ENCODE results near the gene PCDHB1. TPM values are rescaled to one million over a fixed set of nuclear protein-coding genes. Genes with fewer than 3 reads are reported as not detected.

The PCDHB1 gene
- total RNA-seq, 1 experiment from 2014 or later: 0.13 TPM

GRCh38 chr5:141040771-141041426 lies 10.3 kb upstream of the PCDHB1 start (continued):
- TF ChIP-seq USF1 (CRISPR knock-in tag; IDR thresholded peaks at IDR 0.05): peak; percentile 95
- 0 out of 2 replicates have a peak, but pooled peaks have one; percentile 19 for TF ChIP-seq PRDM15 (CRISPR knock-in tag; IDR thresholded peaks at IDR 0.05)
- 0 out of 2 replicates have a peak, but pooled peaks have one; percentile 55 for TF ChIP-seq KAT7 (CRISPR knock-in tag; IDR thresholded peaks at IDR 0.05; ENCODE audit: borderline replicate concordance)
- TF ChIP-seq MXD4 (CRISPR knock-in tag; IDR thresholded peaks at IDR 0.05; ENCODE audit: borderline replicate concordance): no peak
- no peak for TF ChIP-seq GTF2I (CRISPR knock-in tag; conservative IDR thresholded peaks at IDR 0.05)
- TF ChIP-seq MLX (CRISPR knock-in tag; IDR thresholded peaks at IDR 0.05): no peak
- TF ChIP-seq HMGA2 (CRISPR knock-in tag; IDR thresholded peaks at IDR 0.05): no peak
- no peak for TF ChIP-seq ESRRA (CRISPR knock-in tag; IDR thresholded peaks at IDR 0.05; ENCODE audit: borderline replicate concordance)
- TF ChIP-seq ZNF219 (CRISPR knock-in tag; IDR thresholded peaks at IDR 0.05; ENCODE audit: borderline replicate concordance): peak; percentile 56; the same call in 1 of the 2 replicates
- TF ChIP-seq PRRX2 (CRISPR knock-in tag; IDR thresholded peaks at IDR 0.05): no peak
- no peak for TF ChIP-seq ERG (CRISPR knock-in tag; IDR thresholded peaks at IDR 0.05)
- peak; percentile 85; the same call in 1 of the 2 replicates for TF ChIP-seq CREB1 (CRISPR knock-in tag; IDR thresholded peaks at IDR 0.05)
- TF ChIP-seq RELA (CRISPR knock-in tag; IDR thresholded peaks at IDR 0.05; ENCODE audit: borderline replicate concordance): no peak
- TF ChIP-seq ATF1 (CRISPR knock-in tag; IDR thresholded peaks at IDR 0.05): no peak
- peak; percentile 54; the same call in 1 of the 2 replicates for TF ChIP-seq E2F5 (CRISPR knock-in tag; IDR thresholded peaks at IDR 0.05)
- peak; percentile 68 for TF ChIP-seq NFYB (CRISPR knock-in tag; conservative IDR thresholded peaks at IDR 0.05; ENCODE audit: low read depth)
- TF ChIP-seq ZNF281 (CRISPR knock-in tag; IDR thresholded peaks at IDR 0.05): peak; percentile 79; the same call in 1 of the 2 replicates
- peak; percentile 90; the same call in 1 of the 2 replicates for TF ChIP-seq FOXP1 (CRISPR knock-in tag; IDR thresholded peaks at IDR 0.05; ENCODE audit: borderline replicate concordance)
- no peak for TF ChIP-seq JAZF1 (CRISPR knock-in tag; IDR thresholded peaks at IDR 0.05)
- peak; percentile 96 for TF ChIP-seq FOXK1 (CRISPR knock-in tag; IDR thresholded peaks at IDR 0.05)
- TF ChIP-seq TCF7 (CRISPR knock-in tag; IDR thresholded peaks at IDR 0.05; ENCODE audit: low read depth): 0 out of 2 replicates have a peak, but pooled peaks have one; percentile 54
- TF ChIP-seq ATF2 (CRISPR knock-in tag; IDR thresholded peaks at IDR 0.05; ENCODE audit: borderline replicate concordance, low read depth): no peak
- no peak for TF ChIP-seq ZNF425 (CRISPR knock-in tag; conservative IDR thresholded peaks at IDR 0.05)
